ENCODE data around the gene CDCA3.

GRCh38 chr12:6827437-6827911 is 23.6 kb downstream of the CDCA3 start:
- TF ChIP-seq CTCF (IDR thresholded peaks at IDR 0.05): no peak
- TF ChIP-seq POLR2A (IDR thresholded peaks at IDR 0.05): no peak

Data from thyroid gland (tissue), 4 donors.